DND-41 (cell line): Measurements from ENCODE around the gene ADAMTS19.

Experiments
- EZH2 ChIP-seq: IDR thresholded peaks from 3 replicates; pipeline ENCODE4 v1.6.1; 2012; ENCODE audit warnings: borderline replicate concordance, low read depth, mild to moderate bottlenecking, moderate library complexity, low read length, inconsistent platforms; ENCODE audit not compliant: severe bottlenecking
- TF ChIP-seq, protein P1 (sequence below): IDR thresholded peaks from 2 replicates; pipeline ENCODE4 v1.5.1; 2012; ENCODE audit warnings: borderline replicate concordance, low read length, moderate library complexity, mild to moderate bottlenecking; ENCODE audit not compliant: poor library complexity, severe bottlenecking; ENCODE audit errors: extremely low read depth

DNA sequence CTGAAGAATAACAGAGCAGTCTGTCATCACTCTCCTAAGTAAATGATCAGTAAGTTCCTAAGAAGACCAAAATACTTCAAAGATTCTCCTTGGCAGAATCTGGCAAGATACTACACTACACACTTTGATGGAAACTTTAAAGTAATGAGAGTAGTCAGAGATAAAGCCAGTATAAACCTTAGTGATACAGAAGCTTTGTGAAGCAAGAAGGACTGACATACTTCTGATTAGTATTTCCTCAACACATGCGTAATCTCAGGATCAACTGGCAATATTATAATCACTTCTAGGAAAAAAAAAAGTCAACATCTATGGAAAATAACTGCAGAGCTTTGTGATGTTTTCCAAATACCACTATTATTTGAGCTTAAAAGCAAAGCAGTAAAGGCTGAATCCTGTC lies 34.0 kb upstream of the ADAMTS19 start:
- TF ChIP-seq, protein P1, sequence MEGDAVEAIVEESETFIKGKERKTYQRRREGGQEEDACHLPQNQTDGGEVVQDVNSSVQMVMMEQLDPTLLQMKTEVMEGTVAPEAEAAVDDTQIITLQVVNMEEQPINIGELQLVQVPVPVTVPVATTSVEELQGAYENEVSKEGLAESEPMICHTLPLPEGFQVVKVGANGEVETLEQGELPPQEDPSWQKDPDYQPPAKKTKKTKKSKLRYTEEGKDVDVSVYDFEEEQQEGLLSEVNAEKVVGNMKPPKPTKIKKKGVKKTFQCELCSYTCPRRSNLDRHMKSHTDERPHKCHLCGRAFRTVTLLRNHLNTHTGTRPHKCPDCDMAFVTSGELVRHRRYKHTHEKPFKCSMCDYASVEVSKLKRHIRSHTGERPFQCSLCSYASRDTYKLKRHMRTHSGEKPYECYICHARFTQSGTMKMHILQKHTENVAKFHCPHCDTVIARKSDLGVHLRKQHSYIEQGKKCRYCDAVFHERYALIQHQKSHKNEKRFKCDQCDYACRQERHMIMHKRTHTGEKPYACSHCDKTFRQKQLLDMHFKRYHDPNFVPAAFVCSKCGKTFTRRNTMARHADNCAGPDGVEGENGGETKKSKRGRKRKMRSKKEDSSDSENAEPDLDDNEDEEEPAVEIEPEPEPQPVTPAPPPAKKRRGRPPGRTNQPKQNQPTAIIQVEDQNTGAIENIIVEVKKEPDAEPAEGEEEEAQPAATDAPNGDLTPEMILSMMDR: no peak
- no peak for TF ChIP-seq EZH2
